Heart left ventricle (tissue), 16 donors: Measurements from ENCODE around the gene AFAP1. TPM values are rescaled to one million over a fixed set of nuclear protein-coding genes. Genes with fewer than 3 reads are reported as not detected.

ENCODE experiments used
- ATAC-seq, 4 donors: fragments of 200-7000 bp; cut with Tn5 transposase; one replicate each; pipeline ENCODE4 v1.9.1; 2020 to 2022; ENCODE audit warnings: moderate library complexity in 4 of 4, mild to moderate bottlenecking in 3 of 4, moderate number of reproducible peaks in 1 of 4
- DNase-seq, 5 donors: peaks; one replicate each; pipeline ENCODE4 v3.0.0-alpha.2; 2020
- H3K27ac ChIP-seq, 12 donors: fragments of 200-600 bp; sonication (generic) in 4 of 12; one replicate each; pipeline versions ENCODE4 v1.5.0 to v1.8.0; 2016 to 2022; ENCODE audit warnings: mild to moderate bottlenecking in 2 of 12
- H3K27me3 ChIP-seq, 9 donors: fragments of 200-600 bp; sonication (generic) in 2 of 9; one replicate each; pipeline versions ENCODE4 v1.5.1 to v1.8.0; 2016 to 2022; ENCODE audit warnings: mild to moderate bottlenecking in 3 of 9
- H3K36me3 ChIP-seq, 9 donors: fragments of 200-600 bp; sonication (generic) in 2 of 9; one replicate each; pipeline versions ENCODE4 v1.5.0 to v1.8.0; 2018 to 2022; ENCODE audit warnings: mild to moderate bottlenecking in 2 of 9
- H3K4me1 ChIP-seq, 12 donors: fragments of 200-600 bp; sonication (generic) in 4 of 12; one replicate each; pipeline versions ENCODE4 v1.5.0 to v1.8.0; 2016 to 2022; ENCODE audit warnings: mild to moderate bottlenecking in 3 of 12
- H3K4me3 ChIP-seq, 12 donors: fragments of 200-600 bp; sonication (generic) in 4 of 12; one replicate each; pipeline versions ENCODE4 v1.5.0 to v1.8.0; 2017 to 2022; ENCODE audit warnings: mild to moderate bottlenecking in 9 of 12, moderate library complexity in 4 of 12
- H3K9me3 ChIP-seq, 12 donors: fragments of 200-600 bp; sonication (generic) in 4 of 12; one replicate each; pipeline versions ENCODE4 v1.5.0 to v1.8.0; 2016 to 2022; ENCODE audit warnings: mild to moderate bottlenecking in 1 of 12
- POLR2A ChIP-seq, 2 donors: fragments of 450-650 bp; IDR thresholded peaks; one replicate each; pipeline ENCODE4 v1.6.1; 2017; ENCODE audit warnings: antibody characterized with exemption in 2 of 2, mild to moderate bottlenecking in 2 of 2, moderate library complexity in 2 of 2
- WGBS, 4 donors: extraction: QIAGEN DNeasy Blood & Tissue Kit in 2 of 4; methylation state at CpG; one replicate each; pipeline versions ENCODE4 v1.1.5 to v1.1.7; 2013 to 2018; 5-methylcytosine and 5-hydroxymethylcytosine counted together
- intact Hi-C, 10 donors: fragments of 100-400 bp; cut with DNase I; formaldehyde crosslinking; loops; one replicate each; pipeline versions ENCODE4 v1.11.1 to v1.14.2; 2022
- polyA plus RNA-seq, 2 donors: library from polyadenylated mRNA; stranded (reverse); fragments of 200-250 nt; gene quantifications; one replicate each; pipeline ENCODE4 v1.2.3, GENCODE V29; 2013
- total RNA-seq, 9 donors: library from RNA; depleted of rRNA in 2 of 9; stranded (reverse); fragments of >200 nt in 2 of 9; fragmentation: NEBNext Ultra II Directional in 3 of 9; extraction: Animal tissue kit (Norgen Biotek cat#: 25700) in 3 of 9; gene quantifications; one replicate each; pipeline versions ENCODE4 v1.1.0 to v1.2.4, GENCODE V29; 2016 to 2023
- TF ChIP-seq, protein P1 (sequence below), 12 donors: fragments of 200-600 bp; sonication (generic) in 4 of 12; IDR thresholded peaks; one replicate each; pipeline versions ENCODE4 v1.5.0 to v1.8.0; 2018 to 2022; ENCODE audit warnings: antibody characterized with exemption in 12 of 12, mild to moderate bottlenecking in 5 of 12
- donor health status: ischemic (EF 13 %, LVEDD 7.1; RV severe dilation, severe dysfunction).
- donor health status: healthy with polysubstance abuse.
- donor health status: DM: no; HTN: yes; CAD: no.
- donor health status: DM: no; HTN: no; CAD: no.
- donor health status: ischemic (EF 25% LVEDD 6.9; RV normal size, moderate dysfunction).
- donor health status: ischemic (EF 25% LVEDD 5.7; RV mildly dilated, moderate dysfunction).
- donor health status: healthy.
- donor health status: DM: yes; HTN: yes; CAD: no.
- donor health status: ischemic (EF 35%, LVEDD 5.7; RV mildly dilated, moderate dysfunction).
- donor health status: nonischemic (EF 11% LVEDD 7.7; RV severe dilation, severe dysfunction).
- donor health status: DM: yes; HTN: yes; CAD: no.
- donor health status: PGD.
- donor health status: ischemic (EF 29% LVEDD 5.4; RV normal size, mild dysfunction).
- donor health status: nonischemic (EF 23%, LVEDD 6.1; RV moderate dilation, normal function).

The AFAP1 gene
- total and polyA plus RNA-seq, 11 donors: 2.0 to 18.0 (median 7.0) TPM

DNA sequence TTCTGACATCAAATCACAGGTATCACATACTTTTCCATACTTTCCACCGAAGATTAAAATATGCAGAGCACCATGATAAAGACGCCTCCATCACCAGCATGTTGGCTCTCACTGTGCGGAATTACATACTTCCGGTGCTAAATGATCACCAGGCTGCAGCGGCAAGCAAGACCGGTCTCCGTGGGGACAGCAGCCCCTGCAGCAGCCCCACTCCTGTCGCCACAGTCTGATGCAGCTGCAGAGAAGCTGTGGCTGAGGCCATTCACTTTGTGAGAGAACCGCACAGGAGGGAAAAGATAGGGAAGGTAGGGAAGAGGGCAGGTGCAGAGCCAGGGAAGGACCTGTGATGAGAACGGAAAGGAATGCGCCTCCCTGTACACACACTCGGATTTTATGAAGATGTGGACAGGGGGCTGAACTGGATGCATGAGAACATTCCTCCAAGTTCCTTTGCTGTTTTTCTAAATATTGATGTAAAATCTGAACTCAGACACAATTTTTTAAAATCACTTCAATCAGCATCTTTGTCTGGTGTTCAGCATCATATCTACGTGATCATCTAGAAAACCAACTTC, 38.3 kb downstream of the AFAP1 start:
- H3K4me3 ChIP-seq: no peak overlapping the region
- H3K27me3 ChIP-seq: no peaks in the 10 kb centered on the region
- TF ChIP-seq, protein P1, sequence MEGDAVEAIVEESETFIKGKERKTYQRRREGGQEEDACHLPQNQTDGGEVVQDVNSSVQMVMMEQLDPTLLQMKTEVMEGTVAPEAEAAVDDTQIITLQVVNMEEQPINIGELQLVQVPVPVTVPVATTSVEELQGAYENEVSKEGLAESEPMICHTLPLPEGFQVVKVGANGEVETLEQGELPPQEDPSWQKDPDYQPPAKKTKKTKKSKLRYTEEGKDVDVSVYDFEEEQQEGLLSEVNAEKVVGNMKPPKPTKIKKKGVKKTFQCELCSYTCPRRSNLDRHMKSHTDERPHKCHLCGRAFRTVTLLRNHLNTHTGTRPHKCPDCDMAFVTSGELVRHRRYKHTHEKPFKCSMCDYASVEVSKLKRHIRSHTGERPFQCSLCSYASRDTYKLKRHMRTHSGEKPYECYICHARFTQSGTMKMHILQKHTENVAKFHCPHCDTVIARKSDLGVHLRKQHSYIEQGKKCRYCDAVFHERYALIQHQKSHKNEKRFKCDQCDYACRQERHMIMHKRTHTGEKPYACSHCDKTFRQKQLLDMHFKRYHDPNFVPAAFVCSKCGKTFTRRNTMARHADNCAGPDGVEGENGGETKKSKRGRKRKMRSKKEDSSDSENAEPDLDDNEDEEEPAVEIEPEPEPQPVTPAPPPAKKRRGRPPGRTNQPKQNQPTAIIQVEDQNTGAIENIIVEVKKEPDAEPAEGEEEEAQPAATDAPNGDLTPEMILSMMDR (IDR thresholded peaks at IDR 0.05): no peak
- no peak for TF ChIP-seq POLR2A (IDR thresholded peaks at IDR 0.05)
- ATAC-seq: no peak
- DNase-seq: no peak
- H3K36me3 ChIP-seq: no peaks in the 10 kb centered on the region
- WGBS, 4 donors: 74 to 83% (median 76%) methylated on average over 13 of the region's 13 CpGs
- H3K27ac ChIP-seq: peak overlapping the region in 2 of 12 donors; percentile 6 to 23
- peaks cover 0 to 58% (median 17%) of the 10 kb centered on the region in 12 donors for H3K4me1 ChIP-seq
- intact Hi-C loops: no loop called here
- no peaks in the 10 kb centered on the region for H3K9me3 ChIP-seq

DNA sequence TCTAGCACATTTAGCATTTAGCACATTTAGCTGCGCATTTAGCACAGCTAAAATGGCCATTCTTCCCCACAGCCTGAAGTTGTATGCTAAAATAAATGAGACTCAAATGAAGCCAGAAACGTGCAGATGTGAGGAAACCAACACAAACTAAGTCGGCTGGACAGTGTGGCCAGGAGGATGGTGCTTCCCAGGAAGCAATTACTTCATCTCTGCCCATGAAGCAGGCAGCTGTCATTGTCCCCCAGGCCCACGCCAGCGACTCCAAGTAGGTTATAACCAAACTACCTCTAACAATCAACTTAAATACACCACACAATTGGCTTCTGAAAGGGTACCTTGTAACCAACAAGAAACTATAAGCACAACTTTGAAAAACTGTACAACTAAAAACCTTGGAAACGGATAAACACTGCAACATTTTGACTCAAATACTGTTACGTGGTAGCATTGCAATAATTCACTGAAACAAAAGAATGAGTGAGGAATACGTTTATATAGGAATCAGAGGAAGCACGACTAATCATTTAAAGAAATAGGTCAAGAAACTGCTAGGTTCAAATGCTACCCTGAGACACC, 39.2 kb downstream of the AFAP1 start:
- DNase-seq (no peak), ATAC-seq (no peak)
- intact Hi-C loops: no loop called here
- TF ChIP-seq, protein P1 (IDR thresholded peaks at IDR 0.05): no peak
- no peak for TF ChIP-seq POLR2A (IDR thresholded peaks at IDR 0.05)
- no peaks in the 10 kb centered on the region for H3K36me3 ChIP-seq
- H3K27me3 ChIP-seq: no peaks in the 10 kb centered on the region
- WGBS, 4 donors: 72 to 81% (median 77%) methylated on average over 8 to 9 of the region's 9 CpGs
- no peak overlapping the region for H3K27ac ChIP-seq
- peaks cover 0 to 49% (median 14%) of the 10 kb centered on the region in 12 donors for H3K4me1 ChIP-seq
- H3K9me3 ChIP-seq: no peaks in the 10 kb centered on the region
- no peak overlapping the region for H3K4me3 ChIP-seq

DNA sequence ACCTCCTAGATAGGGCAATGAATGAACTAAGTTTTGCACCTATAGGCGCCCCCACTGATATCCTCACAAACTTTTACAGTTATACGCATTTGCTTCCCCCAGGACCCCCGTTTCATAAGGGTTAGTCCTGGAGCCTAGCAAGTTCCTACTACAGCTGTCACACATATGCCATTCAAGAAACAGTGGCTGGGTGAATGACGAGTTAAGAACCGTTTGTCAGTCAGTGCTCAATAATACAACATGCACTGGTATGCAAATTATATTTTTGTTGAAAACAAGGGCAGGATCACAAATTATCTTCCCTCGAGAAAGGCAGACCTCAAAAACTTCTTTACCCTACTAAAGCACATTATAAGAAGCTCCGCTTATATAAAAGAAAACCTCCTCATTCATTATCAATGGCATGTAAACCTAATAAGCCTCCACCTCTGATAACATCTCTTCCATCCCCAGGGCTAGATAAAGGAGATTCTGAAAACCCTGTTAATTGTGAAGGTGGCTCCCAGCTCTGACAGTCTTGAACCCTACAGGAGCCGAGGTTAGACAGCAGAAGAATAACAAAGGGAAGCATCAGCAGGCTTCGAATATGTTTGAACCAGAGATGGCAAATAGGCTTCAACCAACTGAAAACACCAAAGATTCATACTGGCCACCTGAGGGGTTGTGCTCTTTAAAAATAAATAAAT, 40.3 kb downstream of the AFAP1 start:
- intact Hi-C loops: no loop called here
- Histone ChIP-seq H3K27ac (no peak overlapping the region), H3K9me3 (no peaks in the 10 kb centered on the region), H3K4me3 (no peak overlapping the region), H3K36me3 (no peaks in the 10 kb centered on the region), H3K4me1 (peaks cover 0 to 38% (median 13%) of the 10 kb centered on the region in 12 donors), H3K27me3 (no peaks in the 10 kb centered on the region)
- DNase-seq (no peak), ATAC-seq (no peak)
- TF ChIP-seq POLR2A (IDR thresholded peaks at IDR 0.05): no peak
- TF ChIP-seq, protein P1 (IDR thresholded peaks at IDR 0.05): no peak
- 76 to 82% (median 78%) methylated on average over 9 of the region's 9 CpGs for WGBS, 4 donors

DNA sequence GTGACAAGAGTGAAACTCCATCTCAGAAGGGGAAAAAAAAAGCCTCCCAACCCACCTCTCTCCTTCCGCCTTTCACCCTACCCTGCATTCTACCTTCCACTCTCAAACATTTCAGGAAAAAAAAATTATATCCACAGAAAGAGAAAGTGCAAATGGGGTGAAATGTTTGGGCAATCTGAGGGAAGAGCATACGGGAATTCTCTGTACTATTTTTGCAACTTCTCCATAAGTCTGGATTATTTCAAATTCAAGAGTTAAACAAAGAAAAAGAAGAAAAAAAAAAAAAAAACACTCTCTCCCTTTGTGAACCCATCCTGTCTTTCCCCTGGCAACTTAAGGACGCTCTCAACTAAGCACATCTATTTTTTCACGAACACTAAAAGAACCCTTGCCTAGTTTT, 41.3 kb downstream of the AFAP1 start:
- TF ChIP-seq, protein P1 (IDR thresholded peaks at IDR 0.05): no peak
- TF ChIP-seq POLR2A (IDR thresholded peaks at IDR 0.05): no peak
- Histone ChIP-seq H3K27me3 (no peaks in the 10 kb centered on the region), H3K4me3 (no peak overlapping the region), H3K27ac (peak overlapping the region in 1 of 12 donors; percentile 3), H3K36me3 (no peaks in the 10 kb centered on the region), H3K4me1 (peaks cover 0 to 29% (median 8%) of the 10 kb centered on the region in 12 donors), H3K9me3 (no peaks in the 10 kb centered on the region)
- ATAC-seq (no peak), DNase-seq (no peak)
- WGBS, 4 donors: 79 to 91% (median 81%) methylated on average over 4 of the region's 4 CpGs
- intact Hi-C loops: no loop called here
